M059J (cell line): Measurements from ENCODE around the gene PRCP. TPM values are rescaled to one million over a fixed set of nuclear protein-coding genes. Genes with fewer than 3 reads are reported as not detected.

Experiments
- DNase-seq: peaks from one replicate; pipeline ENCODE4 v3.0.0-alpha.2; 2012; ENCODE audit warnings: low read depth
- total RNA-seq: library from RNA; depleted of rRNA; stranded (reverse); fragments of >200 nt; shearing (Covaris generic); gene quantifications from 2 replicates; pipeline ENCODE4 v1.2.3, GENCODE V29; 2014

PRCP gene
- total RNA-seq, 1 experiment from 2014 or later: 89.6 TPM

DNA sequence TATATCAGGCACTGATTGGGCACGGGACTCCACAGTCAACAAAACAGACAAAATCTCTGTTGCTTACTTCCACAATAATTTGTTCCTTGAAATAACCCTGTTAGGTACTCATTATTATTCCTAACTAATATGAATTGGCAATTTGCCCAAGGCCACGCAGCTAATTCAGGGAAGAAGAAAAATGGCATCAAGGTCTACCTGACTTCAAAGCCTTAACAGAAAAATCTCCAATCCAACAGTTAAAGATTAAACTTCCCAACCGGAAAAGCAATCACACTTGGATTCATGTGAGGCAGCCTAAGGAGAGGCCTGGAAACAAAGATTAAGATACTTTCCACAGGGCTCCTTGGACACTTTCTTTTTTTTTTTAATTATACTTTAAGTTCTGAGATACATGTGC is 68.9 kb downstream of the PRCP start:
- no peak for DNase-seq

DNA sequence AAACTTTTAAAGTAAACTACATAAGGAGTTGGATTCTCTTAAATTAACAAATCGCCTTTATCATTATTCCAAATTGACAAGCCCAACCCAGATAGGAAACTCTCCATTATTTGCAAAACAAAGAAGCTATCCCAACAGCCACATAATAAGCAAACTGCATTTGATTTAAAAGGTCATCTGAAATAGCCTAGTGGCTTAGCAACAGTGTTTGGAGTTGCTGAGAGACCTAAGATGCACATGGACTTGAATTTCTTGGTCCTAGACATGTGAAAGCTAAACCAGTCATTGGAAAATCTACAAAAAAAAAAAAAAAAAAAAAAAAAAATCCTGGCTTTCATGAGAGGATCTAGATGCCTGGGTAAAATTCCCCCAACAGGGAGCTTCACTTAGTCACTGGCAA is 69.5 kb downstream of the PRCP start:
- DNase-seq: no peak

DNA sequence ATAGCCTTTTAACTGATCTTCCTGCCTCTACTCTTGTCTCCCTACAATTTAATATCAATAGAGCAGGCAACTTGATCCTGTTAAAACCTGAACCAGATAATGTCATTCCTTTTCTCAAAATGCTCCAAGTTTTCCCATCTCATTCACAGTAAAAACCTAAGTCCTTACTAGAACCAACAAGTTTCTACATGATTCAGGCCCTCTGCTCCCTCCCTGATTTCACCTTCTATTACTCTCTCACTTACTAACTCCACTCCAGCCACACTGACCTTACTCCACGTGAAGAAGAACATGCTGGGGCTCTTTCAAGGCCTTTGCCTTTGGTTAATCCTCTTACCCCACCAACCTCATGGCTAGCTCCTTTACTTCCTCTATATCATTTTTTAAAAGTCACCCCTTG is 71.1 kb downstream of the PRCP start:
- no peak for DNase-seq

DNA sequence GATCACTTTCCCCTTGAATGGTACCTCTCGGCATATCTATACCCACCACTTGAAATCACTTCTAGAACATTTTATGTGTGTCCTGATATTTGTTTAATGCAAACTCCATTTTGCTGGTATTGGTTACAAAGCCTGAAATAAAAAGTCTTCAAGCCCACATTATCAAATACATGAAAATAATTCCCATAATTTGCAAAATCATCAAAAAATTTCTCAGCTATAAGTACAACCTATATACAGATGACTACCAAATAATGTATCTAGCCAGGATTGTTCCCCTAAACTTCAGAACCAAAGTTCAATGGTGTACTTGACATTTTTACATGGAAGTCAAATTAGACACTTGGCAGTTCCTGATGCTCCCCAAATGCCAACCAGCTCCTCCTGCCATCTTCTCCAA is 71.8 kb downstream of the PRCP start:
- DNase-seq: no peak

DNA sequence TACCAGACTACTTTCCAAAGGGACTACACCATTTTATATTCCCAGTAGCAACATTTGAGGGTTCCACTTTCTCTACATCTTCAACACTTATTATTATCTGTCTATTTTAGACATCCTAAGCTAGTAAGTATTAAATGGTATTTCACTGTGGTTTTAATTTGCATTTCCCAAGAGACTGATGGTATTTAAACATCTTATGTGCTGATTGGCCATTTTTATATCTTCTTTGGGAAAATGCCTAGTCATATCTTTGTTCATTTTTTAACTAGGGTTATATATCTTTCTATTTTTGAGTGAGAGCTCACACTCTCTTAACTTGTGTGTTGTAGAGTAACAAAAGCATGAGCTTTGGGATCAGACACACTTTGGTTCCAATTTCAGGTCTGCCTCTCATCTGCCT is 73.7 kb downstream of the PRCP start:
- no peak for DNase-seq

DNA sequence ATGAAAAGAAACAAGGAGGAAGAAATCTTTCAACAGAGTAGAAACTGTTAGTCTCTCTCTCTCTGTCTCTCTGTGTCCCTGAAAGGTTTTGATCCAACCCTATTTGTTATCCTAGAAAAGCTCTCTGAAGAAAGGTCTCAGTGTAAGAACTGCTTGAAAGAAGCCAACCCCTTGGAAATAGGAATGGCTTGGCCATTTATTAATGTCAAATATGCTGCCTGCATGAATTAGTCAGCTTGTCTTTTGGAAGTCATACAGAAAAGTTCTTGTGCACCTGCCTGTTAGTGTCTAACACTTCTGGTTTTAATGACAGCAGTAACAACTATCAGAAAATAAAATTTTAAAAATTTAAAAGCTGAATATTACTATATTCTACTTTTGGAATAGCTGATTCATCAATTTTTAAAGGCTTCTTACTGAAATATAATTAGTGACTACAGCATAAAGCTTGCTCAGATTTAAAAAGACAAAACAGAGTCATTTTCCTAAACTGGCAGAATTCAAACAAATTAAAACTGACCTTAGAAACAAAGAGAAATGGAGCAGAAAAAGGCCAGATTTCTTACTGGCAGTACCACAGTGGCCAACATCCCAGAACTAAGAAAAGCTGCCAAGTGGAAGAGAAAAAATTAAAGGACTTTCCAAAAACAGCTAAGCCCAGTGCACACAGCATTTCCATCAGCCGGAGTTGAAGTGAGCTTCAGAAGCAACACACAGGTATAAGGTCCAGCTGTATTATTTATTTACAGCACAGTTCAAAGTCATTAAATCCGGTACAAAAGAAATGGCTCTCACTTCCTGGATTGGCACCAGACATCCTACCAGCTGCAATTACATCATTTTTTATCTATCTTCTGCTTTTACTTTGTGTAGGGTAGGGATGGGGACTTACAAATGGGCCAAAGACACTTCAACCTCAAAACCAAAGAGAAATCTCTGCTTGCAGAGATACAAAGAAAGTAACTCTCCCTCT is 76.3 kb downstream of the PRCP start:
- no peak for DNase-seq

DNA sequence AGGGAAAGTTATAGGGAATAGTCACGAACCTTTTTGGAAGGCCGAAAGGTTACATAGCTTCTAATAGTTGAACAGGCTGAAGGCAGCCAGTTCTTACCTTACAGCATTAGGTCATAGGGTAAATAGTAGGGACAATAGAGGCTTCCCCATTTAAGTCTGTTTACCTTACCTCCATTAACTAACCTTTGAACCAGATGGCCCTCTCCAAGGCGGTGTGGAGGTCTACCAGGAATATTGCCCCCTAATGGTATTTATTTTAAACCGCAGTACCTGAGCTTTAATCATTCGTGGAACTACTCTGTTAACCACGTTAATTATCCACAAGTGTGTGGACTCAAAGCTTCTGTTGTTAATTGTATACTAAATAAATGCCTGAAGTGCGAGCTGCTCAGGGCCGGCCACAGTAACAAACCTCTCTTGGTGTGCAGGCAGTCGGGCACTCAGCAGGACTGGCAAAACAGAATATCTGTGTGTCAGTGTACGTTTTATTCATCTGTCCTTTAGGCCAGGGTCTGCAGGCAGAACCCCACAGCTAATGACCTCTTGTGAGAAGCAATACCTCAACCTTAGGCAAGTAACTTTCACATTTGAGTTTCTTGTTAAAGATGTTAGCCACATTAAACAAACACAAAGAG is 81.7 kb downstream of the PRCP start:
- no peak for DNase-seq

DNA sequence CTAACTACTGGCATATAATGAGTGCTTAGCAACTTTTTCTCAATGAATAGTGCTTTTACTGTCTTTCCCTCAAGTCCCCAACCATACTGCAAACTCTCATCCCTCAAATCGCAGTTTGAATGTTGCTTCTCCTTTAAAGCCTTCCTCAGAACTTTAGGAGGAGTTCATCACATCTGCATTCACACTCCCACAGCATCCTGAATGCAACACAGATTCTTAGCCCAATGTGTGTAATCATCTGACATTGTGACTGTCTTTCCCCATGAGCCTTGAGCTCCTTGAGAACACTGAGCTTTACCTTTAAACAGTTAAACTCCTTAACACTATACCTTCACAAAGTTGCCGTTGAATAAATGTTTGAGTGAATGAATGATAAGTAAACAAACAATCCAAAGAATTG is 84.8 kb downstream of the PRCP start:
- DNase-seq: no peak

DNA sequence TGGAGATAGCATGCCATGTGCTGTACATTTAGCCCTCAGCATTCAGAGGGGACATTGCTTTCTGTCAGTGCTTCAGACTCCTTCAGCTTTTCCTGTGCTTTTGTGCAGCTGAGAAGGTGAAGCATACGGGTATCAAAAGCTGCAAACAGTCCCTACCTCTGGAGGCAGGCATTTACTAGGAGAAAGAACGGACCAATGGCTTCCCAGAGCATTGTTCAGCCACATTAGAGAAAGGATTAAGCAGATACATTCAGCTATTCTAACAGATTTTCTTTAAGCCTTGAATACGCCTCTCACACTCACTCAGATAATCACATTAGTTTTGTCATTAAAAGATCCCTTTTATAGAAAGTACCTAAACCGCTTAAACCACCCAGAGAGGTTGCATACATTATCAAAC is 85.9 kb downstream of the PRCP start:
- DNase-seq: no peak

DNA sequence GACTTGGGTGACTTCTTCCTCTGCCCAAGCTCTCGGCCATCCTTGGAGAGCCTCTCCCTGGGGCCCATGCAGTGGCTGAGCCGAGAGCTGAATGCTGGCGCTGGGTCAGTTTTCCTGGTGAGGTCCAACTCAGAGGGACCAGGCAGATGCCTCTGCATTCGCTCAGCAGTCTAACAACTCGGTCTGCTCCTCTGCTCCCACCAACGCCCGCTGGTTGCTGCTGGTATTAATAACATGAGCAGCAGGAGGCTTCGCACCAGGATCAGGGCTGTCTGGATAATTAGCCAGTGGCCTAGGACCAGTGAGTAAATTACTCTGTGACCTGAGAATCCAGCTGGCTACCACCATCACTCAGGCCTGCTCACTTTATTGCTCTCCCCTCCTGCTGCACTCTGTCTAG is 88.9 kb downstream of the PRCP start:
- no peak for DNase-seq

DNA sequence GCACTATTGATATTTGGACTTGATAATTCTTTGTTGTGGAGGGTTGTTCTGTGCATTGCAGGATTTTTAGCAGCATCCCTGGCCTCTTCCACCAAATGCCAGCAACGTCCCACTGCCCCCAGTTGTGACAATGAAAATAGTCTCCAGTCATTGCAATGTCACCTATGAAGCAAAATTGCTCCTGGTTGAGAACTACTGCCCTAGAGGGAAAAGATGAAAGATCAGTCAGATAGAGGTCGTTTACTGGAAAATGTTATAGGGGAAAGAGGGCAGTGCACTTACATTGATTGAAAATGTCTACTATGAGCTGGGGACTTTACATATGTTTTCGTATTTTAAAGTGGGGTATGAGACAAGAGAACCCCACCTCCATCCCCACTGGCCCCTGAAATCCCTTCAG is 89.5 kb downstream of the PRCP start:
- DNase-seq: no peak

DNA sequence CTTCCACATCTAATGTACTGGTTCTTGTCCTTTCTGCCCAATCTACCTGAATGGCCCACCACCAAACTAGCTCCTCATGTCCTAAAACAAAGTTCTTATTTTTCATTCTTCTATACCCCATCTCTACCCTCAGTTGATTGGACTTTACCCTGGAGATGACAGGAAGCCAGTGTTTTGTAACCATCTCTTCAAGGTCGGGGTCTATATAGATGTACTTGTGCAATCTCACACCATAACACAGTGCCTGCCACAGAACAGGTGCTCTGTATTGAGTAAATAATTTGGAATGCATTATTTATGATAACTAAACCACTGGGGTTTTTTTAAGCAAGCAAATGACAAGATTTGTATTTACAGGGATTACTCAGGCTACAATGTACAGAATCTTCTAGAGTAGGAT is 89.9 kb downstream of the PRCP start:
- no peak for DNase-seq

DNA sequence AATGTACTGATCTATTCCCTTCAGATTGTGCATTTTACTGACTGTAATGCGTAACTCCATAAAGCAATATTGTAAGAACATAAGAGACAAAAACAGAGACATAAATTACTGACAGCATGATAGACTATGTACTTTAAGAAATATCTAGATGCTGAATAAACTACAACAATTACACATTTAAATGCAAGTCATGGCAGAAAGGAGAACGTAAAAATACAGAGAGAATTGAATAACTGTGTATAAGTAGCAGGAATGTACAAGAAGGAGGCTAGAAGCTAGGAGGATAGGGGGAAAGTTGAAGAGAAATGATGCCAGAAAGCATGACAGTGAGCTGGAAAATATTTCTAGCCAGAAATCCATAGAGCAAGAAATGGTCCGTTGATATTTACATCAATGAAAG is 92.6 kb downstream of the PRCP start:
- no peak for DNase-seq

DNA sequence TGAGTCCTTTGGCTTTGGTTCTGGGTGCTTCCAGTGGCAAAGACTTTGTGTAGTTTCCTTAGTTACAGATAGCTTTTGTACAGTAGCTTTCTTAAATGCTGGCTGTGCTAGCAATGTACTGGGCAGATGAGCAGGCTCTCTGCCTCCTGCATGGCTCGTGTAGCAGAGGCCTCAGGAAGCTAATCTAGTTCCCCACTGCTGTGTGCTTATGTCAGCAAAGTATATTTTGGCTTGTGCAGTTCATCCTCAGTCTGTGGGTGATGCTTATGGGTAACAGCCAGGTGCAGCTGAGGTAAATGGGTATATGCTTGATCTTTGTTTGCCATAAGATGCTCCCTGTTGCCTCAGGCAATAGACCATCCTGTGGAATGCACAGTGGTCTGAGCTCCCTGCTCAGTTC is 97.5 kb downstream of the PRCP start:
- no peak for DNase-seq

DNA sequence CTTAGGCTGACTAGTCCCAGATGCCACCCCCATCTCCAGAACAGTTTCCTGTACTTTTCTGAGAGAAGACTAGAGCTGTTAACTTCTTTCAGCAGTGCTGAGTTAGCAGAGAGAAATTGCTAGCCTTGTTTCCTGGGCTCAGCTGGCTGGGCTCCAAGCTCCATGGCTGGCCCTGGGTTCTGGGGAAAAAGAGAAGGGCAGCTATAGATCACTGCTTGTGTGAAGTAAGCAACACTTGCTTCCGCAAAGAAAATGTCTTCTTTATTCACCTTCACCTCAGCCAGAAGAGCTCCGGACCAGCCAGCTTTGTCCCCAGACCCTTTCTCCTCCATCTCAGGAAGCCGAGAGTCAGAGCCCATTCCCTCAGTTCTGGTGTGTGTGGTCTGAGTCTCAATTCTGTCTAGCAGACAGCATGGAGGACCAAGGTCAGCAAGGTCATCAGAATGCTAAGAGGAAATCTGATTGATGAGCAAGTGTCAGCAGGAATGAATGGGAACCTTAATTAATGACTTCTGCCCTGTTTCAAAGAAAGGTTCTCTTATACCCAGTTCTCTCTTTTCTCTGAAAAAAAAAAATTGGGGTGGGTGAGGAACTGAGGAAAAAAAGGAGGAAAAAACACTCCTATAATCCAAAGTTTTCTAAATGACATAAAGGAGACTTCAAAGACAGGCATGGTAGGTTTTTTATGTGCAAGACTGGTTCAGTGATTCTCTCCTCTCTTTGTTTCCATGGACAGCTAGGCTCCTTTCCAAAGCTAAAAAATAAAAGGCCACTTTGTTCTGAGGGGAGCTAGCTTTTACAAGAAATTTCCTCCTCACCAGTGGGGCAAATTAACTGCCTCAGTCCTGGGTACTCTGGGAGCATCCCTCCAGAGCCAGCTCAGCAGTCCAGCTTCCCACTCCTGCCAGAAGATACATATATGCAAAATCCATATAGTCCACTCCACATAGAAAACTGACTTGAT is 103.0 kb downstream of the PRCP start:
- no peak for DNase-seq

DNA sequence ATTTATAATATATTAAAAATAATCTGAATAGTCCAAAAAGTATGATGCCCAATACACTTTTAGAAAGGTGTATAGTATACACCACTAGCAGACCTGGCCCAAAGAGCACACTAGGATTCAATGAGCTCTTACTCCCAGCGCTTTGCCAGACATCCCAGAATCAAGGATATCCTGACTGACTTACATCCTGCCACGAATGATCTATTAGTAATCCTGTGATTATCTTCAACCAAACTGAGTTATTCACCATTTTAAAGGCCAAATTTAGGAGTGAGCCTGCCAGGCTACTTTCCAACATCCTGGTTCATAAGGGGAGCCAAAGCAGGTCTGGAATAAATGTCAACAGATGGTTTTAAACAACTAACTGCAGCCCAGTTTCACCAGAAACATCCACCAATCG is 105.7 kb downstream of the PRCP start:
- no peak for DNase-seq

DNA sequence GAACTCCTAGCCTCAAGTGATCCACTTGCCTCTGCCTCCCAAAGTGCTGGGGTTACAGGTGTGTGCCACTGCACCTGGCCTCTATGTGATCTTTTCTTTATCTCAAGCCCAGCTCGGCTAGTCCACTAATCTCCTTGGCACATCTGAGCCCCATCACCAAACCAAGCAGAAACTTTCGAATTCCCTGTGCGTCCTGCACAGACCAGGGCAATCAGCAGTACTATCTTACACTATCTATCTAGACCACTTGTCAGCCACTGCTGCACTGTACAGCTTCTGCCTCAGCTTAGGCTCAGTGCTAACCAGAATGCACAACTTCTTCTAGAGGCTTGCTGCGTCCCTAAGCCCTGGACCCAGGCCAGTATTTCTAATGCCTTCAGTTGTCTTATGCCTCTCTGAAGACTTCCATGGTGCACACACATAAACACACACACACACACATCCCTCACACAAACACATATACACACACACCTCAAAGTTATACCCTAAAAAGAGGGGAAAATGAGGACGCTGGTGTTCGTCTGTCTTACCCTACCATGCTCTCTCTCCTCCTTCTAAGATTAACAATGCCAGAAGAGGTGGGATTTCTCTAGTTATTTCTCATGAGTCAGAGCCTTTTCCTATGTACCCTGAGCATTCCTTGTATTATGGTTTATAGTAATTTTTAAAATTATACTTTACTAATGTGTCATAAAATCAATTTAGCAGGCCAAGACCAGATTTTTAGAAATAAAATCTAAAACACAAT is 107.2 kb downstream of the PRCP start:
- no peak for DNase-seq

DNA sequence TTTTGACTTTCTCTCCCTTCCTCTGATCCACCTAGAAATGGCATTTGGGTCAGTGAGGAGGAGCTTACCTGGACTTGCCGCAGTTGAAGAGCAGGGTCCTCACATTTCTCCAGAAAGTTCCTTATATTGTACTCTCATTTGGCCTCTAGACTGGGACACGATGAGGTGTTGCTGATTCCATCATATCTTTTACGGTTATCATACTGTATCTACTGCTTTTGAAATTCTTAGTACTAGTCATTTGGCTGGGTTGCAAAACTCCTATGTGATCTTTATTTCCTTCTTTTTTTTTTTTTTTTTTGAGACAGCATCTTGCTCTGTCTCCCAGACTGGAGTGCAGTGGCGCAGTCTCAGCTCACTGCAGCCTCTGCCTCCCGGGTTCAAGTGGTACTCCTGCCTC is 107.9 kb downstream of the PRCP start:
- DNase-seq: no peak

DNA sequence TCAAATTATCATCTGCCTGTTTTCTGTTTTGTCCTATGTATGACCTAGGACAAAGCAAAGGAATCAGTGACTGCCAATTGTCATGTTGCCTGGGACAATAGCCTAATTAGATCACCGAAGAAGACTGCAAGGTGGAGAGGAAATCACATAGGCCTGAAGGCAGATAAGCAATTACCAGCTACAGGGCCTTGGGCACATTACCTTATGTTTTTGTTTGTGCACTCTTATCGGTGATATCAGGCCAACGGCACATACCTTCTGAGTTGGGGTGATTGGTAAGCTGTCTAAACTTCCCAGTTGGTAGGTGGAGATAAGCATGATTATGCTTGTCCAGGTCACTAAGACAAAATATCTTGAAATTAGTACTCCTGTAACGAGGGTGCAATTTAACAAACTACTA is 108.5 kb downstream of the PRCP start:
- DNase-seq: no peak

DNA sequence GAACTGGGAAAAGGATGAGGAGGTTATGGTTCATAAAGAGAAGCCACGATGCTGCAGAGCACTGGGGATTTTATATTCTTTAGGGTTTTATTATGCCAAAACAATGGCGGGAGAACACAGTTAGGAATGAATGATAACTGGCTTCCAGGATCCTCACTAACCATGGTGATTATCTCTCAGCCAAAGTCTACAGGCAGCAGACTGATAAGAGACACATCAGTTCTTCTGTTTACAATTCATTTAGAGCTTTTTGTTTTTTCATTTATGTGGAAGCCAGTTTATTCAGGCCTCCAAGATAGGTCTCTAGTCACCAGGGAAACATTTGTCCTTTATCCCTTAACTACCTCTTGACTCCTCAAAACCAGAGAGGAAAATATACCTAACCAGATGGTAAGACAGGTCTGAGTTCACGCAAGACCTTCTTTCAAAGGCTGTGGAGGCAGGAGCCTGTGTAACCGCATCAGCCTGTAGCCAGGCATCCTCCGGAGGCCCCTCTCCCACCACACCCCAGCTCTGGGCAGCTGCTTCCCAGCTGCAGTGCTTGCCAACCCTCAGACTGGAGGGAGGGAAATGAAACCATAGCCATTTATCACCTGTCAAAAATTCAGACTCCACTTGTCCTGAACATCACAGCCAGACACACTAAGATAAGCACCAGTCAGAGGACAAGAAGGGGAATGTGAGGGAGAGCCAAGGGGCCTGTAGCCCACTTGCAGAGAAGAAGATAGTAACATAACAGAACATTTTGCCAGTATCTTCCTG is 109.3 kb downstream of the PRCP start:
- no peak for DNase-seq

DNA sequence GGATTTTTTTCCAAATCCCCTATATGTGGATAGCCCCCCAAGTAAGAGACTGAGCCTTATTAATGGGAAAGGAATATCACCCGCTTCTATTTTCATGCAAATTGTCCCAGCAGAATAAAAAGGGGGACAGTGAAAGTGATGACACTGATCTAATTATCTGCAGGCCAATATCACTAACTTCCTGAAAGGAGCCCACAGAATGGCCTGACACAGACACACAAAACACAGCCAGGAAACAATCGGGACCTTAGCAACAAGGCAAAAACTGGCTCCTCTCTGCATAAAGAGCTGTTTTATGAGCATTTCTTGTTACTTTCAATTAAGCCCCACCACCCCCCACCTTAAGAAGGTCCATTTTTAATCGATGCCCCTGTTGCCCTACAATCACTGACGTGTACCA is 112.2 kb downstream of the PRCP start:
- no peak for DNase-seq
